IPS DF 4.7 (cell line): Measurements from ENCODE around the gene TTC34.
"Not testable (repeated sequence)": the region's sequence is repeated elsewhere in the genome, so short reads cannot be mapped to it uniquely, and the experiment has no call there.

Experiments used
- DNase-seq: peaks from one replicate; pipeline ENCODE4 v3.0.0-alpha.2; 2013; ENCODE audit warnings: low spot score; ENCODE audit errors: extremely low read depth

TTC34 gene

DNA sequence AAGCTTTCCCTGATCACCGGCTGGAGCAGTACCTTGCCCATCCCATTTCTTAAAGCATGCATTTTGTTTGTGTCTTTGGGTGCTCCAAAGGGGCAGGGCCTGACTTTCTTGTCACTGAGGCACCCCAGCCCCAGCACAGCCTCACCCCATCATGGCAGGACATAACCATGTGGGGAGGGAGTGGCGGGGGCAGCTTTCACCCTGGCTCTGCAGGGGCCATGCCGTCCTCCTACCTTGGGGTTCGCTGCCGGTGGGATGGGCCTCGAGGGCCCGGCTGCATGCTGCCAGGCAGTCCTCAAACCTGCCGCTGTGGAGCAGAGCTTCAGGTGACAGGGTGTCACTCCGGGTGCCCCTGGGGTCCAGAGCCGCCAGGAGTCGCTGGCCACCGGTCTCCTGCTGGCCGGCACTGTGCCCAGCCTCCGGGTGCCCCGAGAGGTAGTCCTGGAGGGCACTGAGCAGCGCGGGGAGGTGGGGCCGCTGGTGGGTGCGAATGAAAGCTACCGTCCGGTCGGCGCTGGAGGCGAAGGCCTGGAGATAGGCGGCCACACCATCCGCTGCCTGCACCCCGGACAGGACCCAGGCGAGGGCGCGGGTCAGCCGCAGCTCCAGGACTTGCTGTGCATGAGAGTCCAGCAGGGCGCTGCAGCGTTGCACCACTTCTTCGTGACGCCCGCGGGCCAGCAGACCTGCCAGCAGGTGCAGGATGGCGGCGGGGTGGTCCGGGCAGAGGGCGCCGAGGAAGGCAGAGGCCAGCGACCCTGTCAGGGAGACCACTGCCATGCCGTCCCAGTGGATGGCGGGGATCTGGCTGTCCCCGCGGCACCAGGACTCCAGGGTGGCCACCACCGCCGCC is 1.5 kb downstream of the TTC34 start:
- no peak for DNase-seq

DNA sequence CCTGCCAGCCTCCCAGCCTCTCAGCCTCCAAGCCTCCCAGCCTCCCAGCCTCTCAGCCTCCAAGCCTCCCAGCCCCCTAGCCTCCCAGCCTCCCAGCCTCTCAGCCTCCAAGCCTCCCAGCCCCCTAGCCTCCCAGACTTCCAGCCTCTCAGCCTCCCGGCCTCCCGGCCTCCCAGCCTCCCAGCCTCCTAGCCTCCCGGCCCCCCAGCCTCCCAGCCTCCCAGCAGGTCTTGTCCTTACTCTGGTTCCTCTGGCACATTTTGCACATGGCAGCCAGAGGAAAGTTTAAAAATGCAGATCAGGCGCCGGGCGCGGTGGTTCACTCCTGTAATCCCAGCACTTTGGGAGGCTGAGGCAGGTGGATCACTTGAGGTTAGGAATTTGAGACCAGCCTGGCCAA is 2.5 kb downstream of the TTC34 start:
- DNase-seq, result not testable (repeated sequence)

DNA sequence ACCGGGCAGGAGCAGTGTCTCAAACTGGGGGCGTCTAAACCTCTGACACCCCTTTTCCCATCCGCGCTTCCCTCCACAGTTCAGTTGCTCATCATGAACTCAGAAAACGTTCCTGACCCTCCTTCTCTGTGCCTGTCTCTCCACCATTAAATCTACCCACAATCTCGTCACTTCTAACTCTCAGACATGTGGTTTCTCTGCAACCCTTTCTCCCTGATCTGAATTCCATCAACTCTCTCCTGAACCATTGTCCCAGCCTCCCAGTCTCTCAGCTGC is 3.8 kb downstream of the TTC34 start:
- DNase-seq, result no peak

DNA sequence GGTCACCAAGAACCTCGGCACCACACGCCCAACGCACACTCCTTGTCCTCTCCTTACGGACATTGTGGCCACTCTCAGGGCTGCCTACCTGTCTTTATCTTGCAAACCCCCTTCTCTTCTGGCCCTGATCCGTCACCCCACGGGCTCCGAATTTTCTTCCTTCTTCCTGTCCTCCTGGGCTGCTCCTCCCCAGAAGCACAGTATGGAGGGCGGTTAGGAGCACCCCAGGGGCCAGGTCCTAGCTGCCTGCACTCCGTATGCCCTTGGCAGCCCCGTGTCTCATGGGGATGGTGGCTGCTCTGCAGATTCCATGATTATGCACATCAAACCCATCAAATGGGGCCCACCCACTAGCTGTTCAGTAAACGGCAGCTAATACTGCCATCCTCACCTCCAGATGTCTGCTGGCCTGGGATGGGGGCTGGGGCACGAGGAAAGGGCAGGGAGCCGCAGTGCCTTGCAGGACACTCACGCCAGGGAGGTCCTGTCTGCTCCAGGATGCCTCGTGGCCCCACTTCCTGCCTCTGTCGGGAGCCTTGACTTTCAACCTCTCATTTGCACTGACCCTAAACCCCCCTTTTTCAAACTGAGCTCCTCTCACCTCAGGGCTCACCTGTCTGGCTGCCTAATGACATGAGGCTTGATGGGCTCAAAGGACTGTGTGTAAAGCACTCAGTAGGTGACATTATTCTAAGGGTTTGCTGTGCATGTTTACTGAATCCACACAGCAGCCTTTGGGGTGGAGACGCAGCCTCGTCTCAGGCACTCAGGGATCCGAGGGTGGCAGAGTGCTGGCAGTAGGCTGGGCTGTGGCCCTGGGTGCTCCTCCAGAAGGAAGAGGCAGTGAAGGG is 4.4 kb downstream of the TTC34 start:
- DNase-seq, result no peak

DNA sequence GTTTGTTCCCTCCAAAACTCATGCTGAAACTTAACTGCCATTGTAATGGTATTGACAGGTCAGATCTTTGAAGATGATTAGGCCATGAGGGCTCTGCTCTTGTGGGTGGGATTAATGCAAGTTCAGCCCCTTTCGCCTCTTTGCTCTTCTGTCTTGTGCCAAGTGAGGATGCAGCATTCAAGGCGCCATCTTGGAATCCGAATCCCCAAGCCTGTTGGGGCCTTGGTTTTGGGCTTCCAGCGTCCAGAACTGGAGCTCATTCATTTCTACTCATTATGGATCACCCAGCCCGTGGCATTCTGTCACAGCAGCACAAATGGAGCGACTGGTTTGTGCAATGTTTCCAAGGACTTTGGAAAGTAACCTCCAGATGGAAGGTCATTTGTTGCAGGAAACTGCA is 5.6 kb downstream of the TTC34 start:
- DNase-seq, result no peak

DNA sequence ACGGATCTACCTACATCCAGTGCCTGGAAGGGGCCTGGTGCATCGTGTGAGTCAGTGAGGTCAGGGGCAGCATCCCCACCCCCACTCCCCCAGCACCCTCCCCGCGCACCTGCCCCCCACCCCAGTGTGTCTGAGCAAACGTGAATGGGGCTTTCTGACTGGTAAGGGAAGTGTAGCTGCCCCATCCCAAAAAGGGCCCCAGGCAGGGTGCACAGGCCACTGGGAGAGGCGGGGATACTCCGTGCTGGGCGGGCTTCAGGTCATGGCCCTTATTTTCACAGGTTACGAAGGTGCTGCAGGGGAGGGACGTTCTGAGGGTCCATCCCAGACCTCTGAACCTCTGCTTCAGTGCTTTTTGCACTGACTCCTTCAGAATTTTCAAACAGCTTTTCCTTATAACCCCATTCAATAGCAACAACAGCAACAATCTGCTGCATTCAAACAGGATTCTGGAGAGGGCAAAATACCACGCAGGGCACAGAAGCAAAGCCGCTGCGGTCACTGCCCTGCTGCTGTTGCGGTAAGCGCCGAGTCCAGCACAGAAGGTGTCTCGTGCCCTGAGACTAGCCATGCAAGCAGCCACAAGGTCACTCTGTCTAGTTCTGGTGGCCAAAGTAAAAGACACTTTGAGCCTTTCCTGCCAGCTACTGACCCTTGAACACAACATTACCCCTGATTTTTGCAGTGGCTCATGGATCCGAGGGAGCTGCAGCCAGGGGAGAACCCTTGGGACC is 10.3 kb downstream of the TTC34 start:
- no peak for DNase-seq

DNA sequence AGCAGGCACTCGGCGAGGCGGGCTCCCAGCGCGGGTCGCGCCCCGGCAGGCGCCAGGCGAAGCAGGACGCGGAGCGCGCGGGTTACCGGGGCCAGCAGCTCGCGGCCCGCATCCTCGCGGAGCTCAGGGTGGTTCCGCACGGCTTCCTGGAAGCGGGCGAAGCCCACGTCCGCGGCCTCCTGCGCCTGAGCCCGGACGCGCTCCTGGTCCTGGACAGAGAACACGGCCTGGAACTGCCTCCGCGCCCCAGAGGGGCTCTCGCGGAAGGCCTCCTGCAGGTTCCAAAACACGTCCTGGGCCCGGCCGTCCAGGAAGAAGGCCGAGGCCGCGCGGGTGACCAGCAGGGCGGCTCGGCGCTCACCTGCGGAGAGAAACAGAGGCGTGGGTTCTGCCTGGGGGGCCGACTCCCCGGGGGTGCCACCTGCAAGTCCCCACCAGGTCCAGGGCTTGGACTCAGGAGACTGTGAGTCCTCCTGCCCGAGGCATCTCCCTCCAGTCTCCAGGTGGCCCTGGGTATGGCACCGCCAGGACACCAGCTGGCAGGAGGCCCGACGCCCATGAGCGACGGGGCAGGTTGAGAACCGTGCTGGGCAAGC is 11.4 kb downstream of the TTC34 start:
- no peak for DNase-seq

DNA sequence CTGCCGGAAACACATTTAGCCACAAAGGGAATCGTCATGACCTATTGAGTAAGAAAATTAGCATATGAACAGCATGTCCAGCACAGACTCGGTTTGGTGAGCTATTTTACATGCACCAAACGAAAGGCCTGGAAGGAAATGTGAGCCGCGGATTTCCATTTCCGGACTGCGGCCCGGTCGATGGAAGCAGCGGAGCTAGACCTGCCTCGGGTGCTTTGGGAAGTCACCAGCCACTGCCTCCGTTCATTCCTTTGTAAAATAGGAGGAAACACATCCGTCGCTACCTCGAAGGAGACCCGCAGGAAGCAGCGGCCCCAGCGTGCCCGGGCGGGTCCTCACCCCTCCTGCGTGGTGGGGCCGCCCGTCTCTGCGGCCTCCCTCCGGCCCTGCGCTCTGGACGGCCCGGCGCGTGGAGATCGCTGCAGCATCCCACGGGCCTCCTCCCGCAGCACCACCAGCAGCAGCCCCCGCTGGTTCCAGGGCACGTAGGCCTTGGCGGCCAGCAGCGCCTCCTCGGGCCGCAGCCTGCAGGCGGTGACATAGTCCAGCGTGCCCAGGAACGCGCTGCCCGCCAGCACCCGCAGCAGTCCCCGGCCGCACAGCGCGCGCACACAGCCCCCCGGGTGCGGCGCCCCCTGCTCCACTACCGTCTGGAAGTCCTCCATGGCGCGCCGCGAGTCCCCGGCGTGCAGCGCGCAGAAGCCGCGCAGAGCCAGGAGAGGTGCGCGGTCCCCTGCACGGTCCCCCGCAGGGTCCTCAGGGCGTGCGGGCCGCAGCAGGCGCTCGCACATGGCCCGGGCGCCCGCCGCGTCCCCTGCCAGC is 12.1 kb downstream of the TTC34 start:
- no peak for DNase-seq

DNA sequence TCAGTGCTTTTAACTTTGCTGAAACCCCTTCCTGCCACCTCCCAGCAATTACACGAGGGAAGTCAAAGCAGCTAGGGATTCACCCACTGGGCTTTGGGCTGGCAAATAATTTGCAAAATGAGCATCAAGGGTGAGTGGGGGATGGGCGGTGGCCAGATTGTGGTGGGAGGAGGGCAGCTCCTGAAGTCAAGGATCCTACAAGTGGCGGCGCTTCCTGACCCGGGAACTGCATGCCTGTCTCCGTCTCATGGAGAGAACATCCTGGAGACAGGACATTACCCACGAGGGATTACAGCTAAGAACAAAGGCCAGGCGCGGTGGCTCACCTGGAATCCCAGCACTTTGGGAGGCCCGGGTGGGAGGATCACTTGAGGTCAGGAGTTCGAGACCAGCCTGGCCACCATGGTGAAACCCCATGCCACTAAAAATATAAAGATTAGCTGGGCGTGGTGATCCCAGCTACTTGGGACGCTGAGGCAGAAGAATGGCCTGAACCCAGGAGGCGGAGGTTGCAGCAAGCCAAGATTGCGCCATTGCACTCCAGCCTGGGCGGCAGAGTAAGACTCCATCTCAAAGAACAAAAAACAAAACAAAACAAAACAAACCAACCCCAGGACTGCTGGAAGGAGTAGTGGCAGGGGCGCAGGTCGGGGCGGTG is 12.9 kb downstream of the TTC34 start:
- no peak for DNase-seq

DNA sequence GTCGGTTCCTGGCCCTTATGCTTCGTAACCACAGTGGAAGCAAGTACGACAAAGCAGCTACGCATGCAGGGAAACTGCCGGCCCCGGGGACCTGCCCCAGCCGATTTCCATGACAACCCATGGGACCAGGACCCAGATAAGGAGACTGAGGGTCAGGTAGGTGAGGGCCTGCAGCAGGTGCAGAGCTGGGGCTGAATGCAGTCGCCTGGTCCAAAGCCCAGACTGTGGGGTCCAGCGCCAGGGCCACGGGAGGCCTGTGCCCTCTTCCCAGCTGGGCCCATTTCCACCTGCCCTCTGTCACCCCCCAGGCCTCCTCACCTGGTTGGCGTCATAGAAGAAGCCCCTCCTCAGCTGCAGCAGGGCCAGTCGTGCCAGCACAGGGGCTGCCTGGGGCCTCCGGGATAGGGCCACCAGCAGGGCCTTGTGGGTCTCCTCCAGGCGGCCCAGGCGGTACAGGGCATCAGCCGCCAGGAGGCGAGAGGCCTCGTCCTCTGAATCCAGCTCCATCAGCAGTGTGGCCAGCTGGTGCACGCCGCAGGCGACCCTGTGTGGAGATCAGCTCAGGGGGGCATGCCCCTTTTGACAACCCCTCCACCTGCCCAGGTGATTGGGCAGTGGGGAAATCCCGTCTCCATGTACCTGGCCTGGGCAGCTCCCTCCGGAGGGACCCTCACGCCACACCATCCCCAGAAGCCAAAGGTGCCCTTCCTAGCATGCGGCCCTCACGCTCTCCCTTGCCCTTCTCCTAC is 14.2 kb downstream of the TTC34 start:
- no peak for DNase-seq

DNA sequence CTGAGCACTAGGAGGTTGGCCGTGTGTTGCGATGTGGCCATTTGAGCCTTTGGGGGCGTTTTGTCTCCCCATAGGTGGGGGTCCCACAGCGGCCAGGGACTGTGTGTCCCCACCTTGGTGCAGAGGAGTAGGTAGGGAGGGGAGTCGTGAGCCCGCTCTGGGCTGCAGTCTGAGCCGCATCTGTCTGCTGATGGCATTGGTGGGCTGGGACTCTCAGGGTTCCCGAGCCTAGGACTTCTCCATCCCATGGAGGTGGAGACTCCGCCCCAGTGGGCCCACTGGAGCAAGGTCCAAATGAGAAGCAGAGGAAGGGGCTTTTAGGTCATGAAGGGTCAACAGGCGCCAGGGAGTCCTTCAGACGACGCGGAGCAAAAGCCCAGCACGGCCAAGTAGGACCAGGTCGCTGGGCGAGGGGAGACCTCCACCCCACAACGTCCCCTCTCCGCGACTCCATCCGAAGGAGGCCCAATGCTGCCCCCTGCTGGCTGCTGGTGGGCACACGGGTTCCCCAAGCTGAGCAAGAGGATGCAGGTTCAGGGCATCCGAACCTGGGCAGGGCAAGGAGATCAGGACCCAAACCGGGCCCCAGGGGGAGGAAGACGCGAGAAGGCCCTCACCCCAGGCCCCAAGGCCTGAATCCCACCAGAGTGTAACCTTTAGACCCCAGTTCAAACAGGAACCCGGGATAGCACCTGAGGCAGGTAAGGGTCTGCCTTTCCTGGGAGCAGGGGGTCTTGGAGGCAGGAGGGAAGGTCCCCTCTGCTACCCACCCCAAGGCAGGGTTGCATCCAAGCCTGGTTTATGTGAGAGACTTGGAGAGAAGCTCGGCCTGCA is 14.9 kb downstream of the TTC34 start:
- no peak for DNase-seq

DNA sequence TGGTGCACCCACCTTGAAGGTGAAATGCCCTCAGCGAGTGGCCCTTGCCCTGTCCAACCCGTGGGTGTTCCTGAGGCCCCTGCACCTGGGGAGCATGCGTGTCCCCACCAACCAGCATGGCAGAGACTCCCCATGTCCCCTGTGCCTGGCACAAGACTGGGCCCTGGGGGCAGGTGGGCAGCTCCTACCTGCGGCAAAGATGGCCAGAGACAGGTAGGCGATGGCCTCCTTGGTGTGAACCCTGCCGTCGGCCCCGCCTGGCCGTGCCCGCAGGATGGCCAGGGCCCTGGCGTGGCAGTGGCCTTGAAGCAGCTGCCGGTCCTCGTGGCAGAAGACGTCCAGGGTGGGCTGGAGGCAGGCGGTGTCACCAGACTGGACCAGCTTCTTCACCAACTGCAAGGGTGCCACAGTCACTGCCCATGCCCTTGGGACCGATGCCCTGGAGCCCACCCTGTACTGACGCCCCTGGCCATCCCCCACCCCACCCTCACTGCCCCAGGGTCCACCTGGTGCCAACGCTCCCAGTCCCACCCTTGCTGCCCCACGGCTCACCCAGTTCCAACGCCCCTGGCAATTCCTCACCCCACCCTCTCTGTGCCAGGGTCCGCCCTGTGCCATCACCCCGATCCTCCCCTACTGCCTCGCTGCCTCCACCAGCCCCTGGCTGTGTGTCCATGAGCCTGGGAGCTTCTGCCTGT is 15.7 kb downstream of the TTC34 start:
- DNase-seq, result no peak

DNA sequence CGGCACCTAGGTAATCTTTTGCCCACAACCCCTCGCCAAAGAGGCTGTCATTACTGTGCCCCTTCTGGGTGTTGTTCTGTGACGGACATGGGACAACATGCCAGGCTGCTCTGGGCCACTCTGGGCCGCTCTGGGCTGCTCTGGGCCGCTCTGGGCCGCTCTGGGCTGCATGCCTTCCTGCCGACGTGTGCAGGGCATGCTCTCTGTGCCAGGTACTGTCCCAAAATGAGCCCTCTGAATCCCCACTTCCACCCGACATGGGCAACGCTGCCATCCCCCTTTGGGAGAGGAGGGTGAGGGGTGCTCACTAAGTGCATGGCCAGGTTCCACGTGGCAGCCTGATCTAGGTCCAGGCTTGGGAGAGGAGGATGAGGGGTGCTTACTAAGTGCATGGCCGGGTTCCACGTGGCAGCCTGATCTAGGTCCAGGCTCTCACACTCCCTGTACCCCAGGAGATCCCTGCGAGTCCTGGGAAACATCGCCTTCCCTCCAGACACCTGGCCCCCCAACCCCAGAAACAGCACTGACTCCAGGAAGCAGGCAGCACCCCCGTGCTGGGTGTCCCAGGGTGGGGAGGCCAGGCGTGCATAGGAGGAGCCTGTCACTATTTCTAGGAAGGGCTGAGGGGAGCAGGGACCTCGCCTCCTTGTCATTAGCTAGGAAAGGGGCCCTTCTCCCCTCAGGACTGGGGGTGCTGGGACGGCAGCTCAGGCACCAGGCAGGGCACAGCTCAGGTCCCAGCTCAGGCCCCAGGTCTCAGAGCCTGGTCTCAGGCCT is 16.5 kb downstream of the TTC34 start:
- DNase-seq, result no peak

DNA sequence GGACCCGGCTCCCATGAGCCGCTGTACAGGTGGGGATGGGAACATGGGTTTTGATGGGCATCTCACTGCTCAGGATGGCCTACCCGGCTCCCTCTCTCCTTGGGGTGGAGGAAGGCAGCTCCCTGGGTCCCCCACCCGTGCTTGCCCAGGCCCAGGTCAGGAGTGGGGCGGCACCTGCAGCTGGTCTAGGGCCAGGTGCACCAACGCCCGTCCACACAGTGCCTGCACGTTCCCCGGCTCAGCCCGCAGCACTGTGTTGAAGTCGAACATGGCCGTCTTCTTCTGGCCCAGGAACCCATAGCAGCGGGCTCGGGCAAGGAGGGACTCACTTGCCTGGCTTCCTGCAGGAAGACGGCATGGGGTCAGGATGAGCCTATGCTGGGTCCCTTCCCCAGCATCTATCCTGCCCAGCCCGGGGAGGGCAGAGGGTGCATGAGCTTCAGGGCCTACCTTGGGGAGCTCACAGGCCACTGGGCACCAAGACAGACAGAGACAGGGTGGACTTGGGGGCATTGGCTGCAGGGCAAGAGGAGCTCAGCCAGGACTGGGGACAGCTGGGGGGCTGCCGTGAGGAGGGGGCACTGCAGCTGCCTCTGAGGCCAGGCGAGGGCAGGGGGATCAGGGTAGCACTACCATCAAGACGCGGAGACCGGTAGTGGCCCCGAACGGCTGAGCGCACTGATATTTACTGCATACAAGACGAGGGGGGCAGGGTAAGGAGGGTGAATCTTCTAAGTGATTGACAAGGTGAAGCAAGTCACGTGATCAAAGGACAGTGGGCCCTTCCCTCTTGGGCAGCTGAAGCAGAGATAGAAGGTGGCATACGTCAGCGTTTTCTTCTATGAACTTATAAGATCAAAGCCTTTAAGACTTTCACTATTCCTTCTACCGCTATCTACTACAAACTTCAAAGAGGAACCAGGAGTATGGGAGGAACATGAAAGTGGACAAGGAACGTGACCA is 17.8 kb downstream of the TTC34 start:
- DNase-seq, result no peak

DNA sequence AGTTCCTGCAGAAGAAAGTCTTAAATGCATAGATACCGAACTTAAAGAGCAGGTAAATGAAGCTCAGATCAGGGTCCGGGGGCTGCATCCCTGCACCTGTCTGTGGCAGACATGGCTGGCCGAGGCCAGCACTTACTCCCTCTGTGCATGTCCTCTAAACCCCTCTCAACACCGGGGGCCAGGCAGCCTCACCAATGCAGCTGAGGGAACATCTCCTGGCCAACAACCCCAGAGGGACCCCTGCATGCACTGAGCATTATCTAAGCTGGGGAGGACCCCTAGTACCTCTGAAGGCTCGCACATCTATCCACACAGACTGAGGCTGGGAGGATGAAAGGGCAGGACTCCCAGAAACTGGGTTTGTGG is 18.4 kb downstream of the TTC34 start:
- DNase-seq, result no peak

DNA sequence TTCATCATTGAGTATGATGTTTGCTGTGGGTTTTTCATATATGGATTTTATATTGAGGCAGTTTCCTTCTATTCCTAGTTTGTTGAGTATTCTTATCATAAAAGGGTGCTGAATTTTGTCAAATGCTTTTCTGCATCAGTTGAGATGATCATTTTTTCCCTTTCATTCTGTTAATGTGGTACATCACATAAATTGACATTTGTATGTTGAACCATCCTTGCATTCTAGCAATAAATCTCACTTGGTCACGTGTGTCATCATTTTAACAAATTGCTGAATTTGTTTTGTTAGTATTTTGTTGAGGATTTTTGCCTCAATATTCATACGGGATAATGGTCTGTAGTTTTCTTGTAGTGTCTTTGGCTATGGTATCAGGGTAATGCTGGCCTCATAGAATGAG is 19.9 kb downstream of the TTC34 start:
- no peak for DNase-seq
